ENCODE results near the gene PDCL2. TPM values are rescaled to one million over a fixed set of nuclear protein-coding genes. Genes with fewer than 3 reads are reported as not detected.

The PDCL2 gene
- total RNA-seq, 2 donors from 2014 or later: not detected

- Histone ChIP-seq H3K9me3 (no peaks in the 10 kb centered on the region), H3K36me3 (no peaks in the 10 kb centered on the region), H3K4me1 (peaks cover 0 to 17% of the 10 kb centered on the region in 2 donors), H3K4me3 (peak overlapping the region in 1 of 2 donors; percentile 96), H3K27ac (peak overlapping the region; percentile 99), H3K27me3 (no peaks in the 10 kb centered on the region)
- no peak for DNase-seq (ENCODE audit: low spot score)
- no peak for TF ChIP-seq CTCF (IDR thresholded peaks at IDR 0.05)
Measured at GRCh38 chr4:55547918-55548317, 44.1 kb downstream of the PDCL2 start.

GRCh38 chr4:55547466-55547770 is 44.6 kb downstream of the PDCL2 start:
- Histone ChIP-seq H3K36me3 (no peaks in the 10 kb centered on the region), H3K4me1 (peaks cover 0 to 17% of the 10 kb centered on the region in 2 donors), H3K4me3 (peak overlapping the region; percentile 88 to 96), H3K27ac (peak overlapping the region; percentile 99), H3K27me3 (no peaks in the 10 kb centered on the region), H3K9me3 (no peaks in the 10 kb centered on the region)
- DNase-seq (ENCODE audit: low spot score): no peak
- no peak for TF ChIP-seq CTCF (IDR thresholded peaks at IDR 0.05)

GRCh38 chr4:55546756-55547465 is 45.1 kb downstream of the PDCL2 start, which contains the start of gene CLOCK:
TSS of gene CLOCK (minus strand) at chr4:55546909. CDS start at chr4:55482785, 64,124 bp downstream.
- TF ChIP-seq CTCF (IDR thresholded peaks at IDR 0.05): peak; percentile 54 to 57
- Histone ChIP-seq H3K27me3 (no peaks in the 10 kb centered on the region), H3K27ac (peak within 1 kb of the TSS; percentile 99), H3K36me3 (no peaks in the 10 kb centered on the region), H3K4me3 (peak within 1 kb of the TSS; percentile 88 to 96), H3K9me3 (no peaks in the 10 kb centered on the region), H3K4me1 (peaks cover 0 to 17% of the 10 kb centered on the region in 2 donors)
- DNase-seq (ENCODE audit: low spot score): peak; percentile 79

GRCh38 chr4:55546506-55546755 is 45.6 kb downstream of the PDCL2 start:
- DNase-seq (ENCODE audit: low spot score): no peak
- Histone ChIP-seq H3K36me3 (no peaks in the 10 kb centered on the region), H3K4me3 (peak overlapping the region; percentile 88 to 96), H3K27ac (peak overlapping the region; percentile 99), H3K9me3 (no peaks in the 10 kb centered on the region), H3K4me1 (peaks cover 0 to 17% of the 10 kb centered on the region in 2 donors), H3K27me3 (no peaks in the 10 kb centered on the region)
- no peak for TF ChIP-seq CTCF (IDR thresholded peaks at IDR 0.05)

GRCh38 chr4:55545641-55546505 is 46.2 kb downstream of the PDCL2 start:
- Histone ChIP-seq H3K9me3 (no peaks in the 10 kb centered on the region), H3K36me3 (no peaks in the 10 kb centered on the region), H3K4me3 (peak overlapping the region; percentile 88 to 96), H3K27me3 (no peaks in the 10 kb centered on the region), H3K4me1 (peaks cover 0 to 17% of the 10 kb centered on the region in 2 donors), H3K27ac (peak overlapping the region; percentile 99)
- peak; percentile 76 for DNase-seq (ENCODE audit: low spot score)
- TF ChIP-seq CTCF (IDR thresholded peaks at IDR 0.05): no peak
